Measurements from ENCODE around the gene ULK4.

DNA sequence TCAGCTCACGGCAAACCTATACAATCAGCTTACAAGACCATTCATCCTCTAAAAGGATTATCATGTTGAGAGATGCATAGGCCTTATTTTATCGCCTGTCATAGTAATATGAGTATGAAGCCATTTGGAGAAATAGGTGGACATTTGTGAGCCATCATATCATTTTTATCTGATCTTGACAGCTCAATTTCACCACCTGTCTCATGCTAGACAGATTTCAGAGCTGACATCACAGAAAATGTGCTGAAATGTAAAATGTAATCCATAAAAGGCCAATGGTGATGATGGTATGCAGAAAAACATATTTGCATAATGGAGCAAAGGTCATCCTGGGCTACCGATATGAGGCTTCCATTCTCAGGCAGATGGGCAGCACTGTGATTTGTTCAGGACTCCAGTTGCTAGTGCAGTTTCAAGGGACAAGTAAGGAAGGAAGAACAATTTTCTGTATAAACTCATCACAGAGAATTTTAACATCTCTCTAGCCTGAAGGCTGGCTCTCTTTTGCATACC, 221.5 kb downstream of the ULK4 start:
- TF ChIP-seq POLR2A (IDR thresholded peaks at IDR 0.05; ENCODE audit: low read depth, low read length) (no peak), TAF1 (IDR thresholded peaks at IDR 0.05; ENCODE audit: low read depth, low read length) (no peak), POLR2AphosphoS5 (IDR thresholded peaks at IDR 0.05; ENCODE audit: low read depth, low read length) (no peak), SPI1 (IDR thresholded peaks at IDR 0.05; ENCODE audit: low read depth, low read length) (no peak), POU2F2 (IDR thresholded peaks at IDR 0.05; ENCODE audit: low read depth, low read length) (no peak), PAX5 (IDR thresholded peaks at IDR 0.05; ENCODE audit: insufficient read depth, low read length, severe bottlenecking) (no peak)

Measured in GM12891 (cell line).